ELR (cell line): ENCODE results near the gene SLC2A6.

Experiments used
- DNase-seq: peaks from one replicate; pipeline ENCODE4 v3.0.0-alpha.2; 2015; ENCODE audit warnings: low read depth

Gene SLC2A6

GRCh38 chr9:133496861-133497842 lies 18.3 kb upstream of the SLC2A6 start:
- DNase-seq, result no peak

- no peak for DNase-seq
Observed at GRCh38 chr9:133495327-133496293, 16.7 kb upstream of the SLC2A6 start.

DNA sequence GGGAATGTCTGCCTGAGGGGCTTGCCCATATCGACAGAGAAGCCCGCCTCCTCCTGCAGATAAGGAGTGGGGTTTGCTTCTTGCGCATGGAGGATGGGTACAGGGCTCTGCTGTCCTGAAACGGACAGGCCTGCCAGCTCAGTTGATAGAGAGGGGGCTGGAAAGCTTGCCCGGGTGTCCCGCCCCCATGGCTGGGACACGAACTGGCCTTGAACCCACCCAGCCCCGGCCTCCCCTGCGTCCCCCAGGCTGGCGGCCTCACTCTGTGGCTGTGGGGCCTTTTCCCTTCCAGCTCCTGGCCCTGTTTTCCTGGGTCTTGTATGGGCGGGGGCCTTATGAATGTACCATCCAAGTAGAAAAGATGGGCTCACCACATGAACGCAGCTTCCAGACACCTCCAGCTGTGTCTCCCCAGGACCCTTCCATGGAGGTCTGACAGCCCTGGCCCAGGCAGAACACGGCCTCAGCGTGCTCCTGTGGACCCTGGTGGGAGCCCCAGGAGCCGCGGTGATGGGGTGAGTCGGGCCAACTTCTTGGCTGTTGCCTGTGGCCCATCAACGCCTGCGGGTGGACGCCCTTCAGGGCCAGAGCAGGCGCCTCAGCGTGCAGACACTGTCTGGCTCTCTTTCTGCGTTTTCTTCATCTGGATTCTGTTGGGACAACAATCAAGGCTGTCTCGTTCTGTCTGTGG lies 15.9 kb upstream of the SLC2A6 start:
- DNase-seq, result no peak

DNA sequence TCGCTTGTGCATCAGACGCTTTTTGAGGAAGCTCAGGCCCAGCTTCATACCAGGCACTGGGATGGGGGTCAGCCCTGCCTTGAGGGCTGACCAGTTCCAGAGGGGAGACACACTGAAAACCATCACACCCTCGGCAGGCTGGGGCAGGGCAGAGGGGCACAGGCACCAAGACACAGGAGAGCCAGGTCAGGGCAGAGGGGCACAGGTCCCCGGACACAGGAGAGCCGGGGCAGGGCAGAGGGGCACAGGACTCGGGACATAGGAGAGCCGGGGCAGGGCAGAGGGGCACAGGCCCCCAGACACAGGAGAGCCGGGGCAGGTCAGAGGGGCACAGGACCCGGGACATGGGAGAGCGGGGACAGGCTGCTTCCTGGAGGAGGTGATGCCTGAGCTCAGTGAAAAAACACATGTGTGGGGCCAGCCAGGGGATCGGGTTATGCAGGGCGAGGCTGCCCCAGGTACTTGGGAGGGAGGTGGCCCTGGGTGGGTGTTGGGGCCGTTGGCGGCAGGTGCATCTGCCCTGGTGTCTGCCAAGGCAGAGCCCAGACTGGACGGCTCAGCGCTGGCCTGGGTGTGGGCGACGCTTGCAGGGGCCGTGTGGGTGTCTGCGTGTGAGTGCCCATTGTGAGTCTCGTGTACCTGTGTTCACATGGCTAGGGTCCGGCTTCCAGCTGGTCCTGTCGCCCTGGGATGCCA lies 15.1 kb upstream of the SLC2A6 start:
- no peak for DNase-seq

DNA sequence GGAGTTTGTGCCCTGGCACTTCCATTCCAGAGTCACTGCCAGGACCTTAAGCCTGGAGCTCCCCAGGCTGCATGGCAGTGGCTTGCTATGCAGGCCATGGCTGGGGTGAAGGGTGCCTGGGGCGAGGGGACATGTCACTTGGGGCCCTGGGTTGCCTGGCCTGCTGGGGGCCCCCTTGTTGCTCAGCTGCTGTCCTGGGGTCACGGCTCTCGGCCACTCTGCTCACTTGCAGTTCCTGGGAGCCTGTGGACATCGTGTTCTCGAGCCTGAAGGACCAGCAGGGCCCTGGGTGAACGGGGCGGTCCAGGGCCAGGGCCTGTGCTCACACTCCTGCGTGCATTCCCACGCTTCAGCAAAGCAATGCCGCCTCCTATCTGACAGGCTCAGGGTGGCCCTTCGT lies 14.5 kb upstream of the SLC2A6 start:
- DNase-seq, result no peak

GRCh38 chr9:133492061-133493021 lies 13.4 kb upstream of the SLC2A6 start:
- no peak for DNase-seq

- DNase-seq, result no peak
Observed at GRCh38 chr9:133491656-133491925, 12.7 kb upstream of the SLC2A6 start.

DNA sequence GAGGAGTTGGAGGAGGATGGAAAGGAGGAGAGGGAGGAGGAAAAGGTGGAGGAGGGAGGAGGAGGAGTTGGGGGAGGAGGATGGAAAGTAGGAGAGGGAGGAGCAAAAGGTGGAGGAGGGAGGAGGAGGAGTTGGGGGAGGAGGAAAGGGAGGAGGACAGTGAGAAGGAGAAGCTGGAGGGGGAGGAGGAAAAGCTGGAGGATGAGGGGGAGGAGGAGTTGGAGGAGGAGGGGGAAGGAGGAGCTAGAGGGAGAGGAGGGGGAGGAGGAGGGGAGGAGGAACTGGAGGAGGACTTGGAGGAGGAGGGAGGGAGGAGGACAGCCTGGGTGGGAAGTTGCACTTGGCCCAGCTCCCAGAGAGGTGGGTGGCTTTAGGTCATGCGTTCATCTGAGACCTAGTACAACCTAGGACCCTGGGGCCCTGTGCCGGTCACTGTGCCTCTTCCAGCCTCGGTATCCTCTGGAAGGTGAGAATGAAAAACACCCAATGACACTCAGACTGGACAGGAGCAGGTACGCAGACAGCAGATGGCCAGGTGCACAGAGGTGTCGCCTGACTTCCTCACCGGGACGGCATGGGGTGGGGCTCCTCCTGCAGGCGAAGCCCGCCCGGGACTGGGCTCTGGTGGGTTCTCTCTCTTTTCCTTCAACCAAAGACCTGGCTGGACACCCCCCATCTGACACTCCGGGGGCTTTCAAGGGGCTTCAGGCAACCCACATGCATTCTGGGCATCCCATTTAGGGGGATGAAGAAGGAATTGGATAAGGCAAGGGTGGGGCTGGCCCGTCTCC lies 12.2 kb upstream of the SLC2A6 start:
- no peak for DNase-seq

- DNase-seq, result no peak
Observed at GRCh38 chr9:133490201-133490681, 11.3 kb upstream of the SLC2A6 start.

DNA sequence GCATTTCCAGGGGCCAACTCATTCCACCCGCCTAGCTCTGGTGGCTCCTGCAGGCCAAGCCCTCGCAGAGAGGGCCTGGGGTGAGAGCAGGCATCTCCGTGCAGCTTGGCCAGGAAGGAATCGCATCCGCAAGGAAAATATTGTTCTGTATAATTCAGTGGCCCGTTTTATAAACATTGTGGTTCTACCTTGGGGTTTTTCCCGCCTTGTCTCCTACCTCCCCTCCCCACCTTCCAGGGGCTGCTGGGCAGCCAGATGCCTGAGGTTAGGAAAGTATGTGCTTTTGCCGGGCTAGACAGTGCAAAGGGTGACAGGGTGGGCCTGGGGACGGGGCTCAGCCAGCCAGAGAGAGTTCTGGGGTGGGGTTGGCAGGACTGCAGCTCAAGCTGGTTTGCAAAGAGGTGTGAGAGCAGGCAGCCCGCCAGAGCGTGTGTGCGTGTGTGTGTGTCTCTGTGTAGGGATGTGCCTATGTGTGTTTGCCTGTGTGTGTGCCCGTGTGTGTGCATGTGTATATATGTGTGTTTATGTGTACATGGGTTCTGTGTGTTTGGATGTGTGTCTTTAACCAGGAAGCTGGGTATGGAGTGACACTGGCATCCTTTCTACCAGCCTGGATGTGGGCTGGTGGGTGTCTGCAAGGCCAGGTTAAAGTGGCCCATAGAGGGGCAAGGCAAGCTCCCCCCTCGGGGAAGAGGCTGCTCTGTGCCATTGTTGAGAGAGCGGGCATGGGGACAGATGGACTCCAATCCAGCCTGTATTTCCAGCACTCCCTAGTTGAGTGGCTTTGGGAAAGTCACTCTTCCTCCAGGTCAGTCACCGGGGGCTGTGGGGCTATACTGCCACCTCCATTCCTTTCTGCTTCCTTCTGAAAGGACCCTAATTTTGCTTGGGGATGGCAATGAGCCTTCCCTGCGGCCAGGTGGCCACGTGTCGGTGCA lies 10.6 kb upstream of the SLC2A6 start:
- DNase-seq, result no peak

GRCh38 chr9:133488686-133489252 lies 9.9 kb upstream of the SLC2A6 start:
- DNase-seq, result no peak

GRCh38 chr9:133487331-133487725 lies 8.4 kb upstream of the SLC2A6 start:
- DNase-seq, result no peak

- DNase-seq, result no peak
Observed at GRCh38 chr9:133485531-133486260, 6.8 kb upstream of the SLC2A6 start.

- DNase-seq, result no peak
Observed at GRCh38 chr9:133484671-133485437, 6.0 kb upstream of the SLC2A6 start.

GRCh38 chr9:133483611-133484010 lies 4.7 kb upstream of the SLC2A6 start:
- no peak for DNase-seq

GRCh38 chr9:133477992-133478850 lies 678 bp downstream of the SLC2A6 start:
- DNase-seq, result peak; percentile 81
